NCI-H187 (cell line): ENCODE results near the gene NRG4.
"Not testable (repeated sequence)": the region's sequence is repeated elsewhere in the genome, so short reads cannot be mapped to it uniquely, and the experiment has no call there.

Experiments used
- DNase-seq, 2 experiments: peaks; one replicate each; lab custom pipeline; 2025; lab: John Stamatoyannopoulos, UW

NRG4 gene

GRCh38 chr15:75994220-75994619 is 18.0 kb downstream of the NRG4 start:
- DNase-seq = no peak

- DNase-seq = no peak
Measured at GRCh38 chr15:75992897-75993296, 19.3 kb downstream of the NRG4 start.

GRCh38 chr15:75989875-75990274 is 22.3 kb downstream of the NRG4 start:
- no peak for DNase-seq

- DNase-seq = no peak
Measured at GRCh38 chr15:75989045-75989444, 23.2 kb downstream of the NRG4 start.

GRCh38 chr15:75985971-75986370 is 26.3 kb downstream of the NRG4 start:
- no peak for DNase-seq

GRCh38 chr15:75984706-75985105 is 27.5 kb downstream of the NRG4 start:
- DNase-seq = not testable (repeated sequence)

- no peak for DNase-seq
Measured at GRCh38 chr15:75982468-75982867, 29.8 kb downstream of the NRG4 start.

GRCh38 chr15:75981149-75981815 is 30.9 kb downstream of the NRG4 start:
- no peak for DNase-seq

GRCh38 chr15:75976766-75977165 is 35.5 kb downstream of the NRG4 start:
- DNase-seq = not testable (repeated sequence)

GRCh38 chr15:75966073-75966472 is 46.2 kb downstream of the NRG4 start:
- DNase-seq = no peak

GRCh38 chr15:75961331-75961730 is 50.9 kb downstream of the NRG4 start:
- DNase-seq = no peak

GRCh38 chr15:75955720-75956119 is 56.5 kb downstream of the NRG4 start:
- DNase-seq = no peak

GRCh38 chr15:75952525-75952924 is 59.7 kb downstream of the NRG4 start:
- DNase-seq = no peak

- DNase-seq = no peak
Measured at GRCh38 chr15:75948761-75949296, 63.4 kb downstream of the NRG4 start.

GRCh38 chr15:75947092-75947491 is 65.1 kb downstream of the NRG4 start:
- DNase-seq = no peak

GRCh38 chr15:75945953-75946352 is 66.3 kb downstream of the NRG4 start:
- no peak for DNase-seq

- no peak for DNase-seq
Measured at GRCh38 chr15:75943713-75944215, 68.5 kb downstream of the NRG4 start.

- DNase-seq = no peak
Measured at GRCh38 chr15:75943246-75943645, 69.0 kb downstream of the NRG4 start.

- DNase-seq = no peak
Measured at GRCh38 chr15:75942464-75942863, 69.8 kb downstream of the NRG4 start.

- no peak for DNase-seq
Measured at GRCh38 chr15:75930866-75931265, 81.4 kb downstream of the NRG4 start.

- DNase-seq = no peak
Measured at GRCh38 chr15:75929799-75930565, 82.2 kb downstream of the NRG4 start.

- no peak for DNase-seq
Measured at GRCh38 chr15:75928680-75929608, 83.3 kb downstream of the NRG4 start.
